CD14-positive monocyte (primary cell): ENCODE measurements around the gene C2CD4D. TPM values are rescaled to one million over a fixed set of nuclear protein-coding genes. Genes with fewer than 3 reads are reported as not detected.

ENCODE experiments used
- DNase-seq, 3 donors: peaks; one replicate each; pipeline ENCODE4 v3.0.0-alpha.2; 2011 to 2022
- H2AFZ ChIP-seq: 2 replicates; pipeline ENCODE4 v1.6.0; 2012; ENCODE audit warnings: mild to moderate bottlenecking, low read depth, low read length, inconsistent platforms; ENCODE audit not compliant: insufficient read depth, poor library complexity, severe bottlenecking
- H3K27ac ChIP-seq, 2 donors: 1 replicate in 1 of 2; 2 replicates in 1 of 2; pipeline ENCODE4 v1.5.1; 2012 to 2013; ENCODE audit warnings: low read length in 2 of 2, control low read depth in 1 of 2, inconsistent platforms in 1 of 2, low read depth in 1 of 2, mild to moderate bottlenecking in 1 of 2
- H3K27me3 ChIP-seq, 2 donors: one replicate each; pipeline versions ENCODE4 v1.6.0 to v1.6.1; 2011 to 2013; ENCODE audit warnings: low read length in 2 of 2; ENCODE audit not compliant: control insufficient read depth in 2 of 2, insufficient read depth in 2 of 2
- H3K36me3 ChIP-seq, 2 donors: replicated peaks in 1 of 2; 1 replicate in 1 of 2; 2 replicates in 1 of 2; pipeline versions ENCODE4 v1.5.1 to v1.6.1; 2012 to 2013; ENCODE audit warnings: low read length in 2 of 2, control low read depth in 1 of 2, inconsistent platforms in 1 of 2, mild to moderate bottlenecking in 1 of 2; ENCODE audit not compliant: insufficient read depth in 2 of 2, control insufficient read depth in 1 of 2
- H3K4me1 ChIP-seq, 2 donors: 1 replicate in 1 of 2; 2 replicates in 1 of 2; pipeline versions ENCODE4 v1.5.1 to v1.6.1; 2012 to 2013; ENCODE audit warnings: low read length in 2 of 2, control low read depth in 1 of 2, inconsistent platforms in 1 of 2, mild to moderate bottlenecking in 1 of 2, moderate library complexity in 1 of 2; ENCODE audit not compliant: insufficient read depth in 2 of 2, control insufficient read depth in 1 of 2
- H3K4me2 ChIP-seq: replicated peaks from 2 replicates; pipeline ENCODE3; 2012; ENCODE audit warnings: low read length, moderate library complexity, mild to moderate bottlenecking; ENCODE audit not compliant: poor library complexity, severe bottlenecking; ENCODE audit errors: extremely low read depth
- H3K4me3 ChIP-seq, 3 experiments: fragments of 200-600 bp in 1 of 3; sonication (generic) in 1 of 3; replicated peaks in 1 of 3; 1 replicate in 2 of 3; 2 replicates in 1 of 3; pipeline ENCODE4 v1.5.1; 2011 to 2013; ENCODE audit warnings: low read length in 3 of 3, mild to moderate bottlenecking in 3 of 3, control low read depth in 2 of 3, low read depth in 2 of 3, inconsistent platforms in 1 of 3, moderate library complexity in 1 of 3
- H3K79me2 ChIP-seq: 2 replicates; pipeline ENCODE4 v1.6.0; 2012; ENCODE audit warnings: mild to moderate bottlenecking, control low read depth, inconsistent platforms, low read length, moderate library complexity; ENCODE audit not compliant: insufficient read depth
- H3K9ac ChIP-seq: 2 replicates; pipeline ENCODE4 v1.6.0; 2017; ENCODE audit warnings: low read length, mild to moderate bottlenecking; ENCODE audit not compliant: insufficient read depth, poor library complexity, severe bottlenecking
- H3K9me3 ChIP-seq, 2 donors: replicated peaks in 1 of 2; 1 replicate in 1 of 2; 2 replicates in 1 of 2; pipeline versions ENCODE4 v1.5.1 to v1.6.1; 2012 to 2013; ENCODE audit warnings: low read length in 2 of 2, control low read depth in 1 of 2; ENCODE audit not compliant: control insufficient read depth in 1 of 2, insufficient read depth in 1 of 2
- H4K20me1 ChIP-seq: 2 replicates; pipeline ENCODE4 v1.6.0; 2012; ENCODE audit warnings: mild to moderate bottlenecking, low read length, control low read depth, moderate library complexity; ENCODE audit not compliant: insufficient read depth
- H3K27ac Mint-ChIP-seq, 7 donors: one replicate each; pipeline ENCODE4 v1.8.0; 2020; ENCODE audit warnings: mild to moderate bottlenecking in 7 of 7, mixed read lengths in 7 of 7, moderate library complexity in 6 of 7, inconsistent platforms in 2 of 7
- H3K27me3 Mint-ChIP-seq, 3 donors: one replicate each; pipeline ENCODE4 v1.8.0; 2021 to 2022; ENCODE audit warnings: low read depth in 3 of 3, mild to moderate bottlenecking in 3 of 3, mixed read lengths in 3 of 3, moderate library complexity in 3 of 3, inconsistent platforms in 1 of 3
- H3K36me3 Mint-ChIP-seq, 2 donors: one replicate each; pipeline ENCODE4 v1.8.0; 2020; ENCODE audit warnings: mixed read lengths in 2 of 2, inconsistent platforms in 1 of 2, mild to moderate bottlenecking in 1 of 2
- H3K4me1 Mint-ChIP-seq: one replicate; pipeline ENCODE4 v1.8.0; 2020; ENCODE audit warnings: mild to moderate bottlenecking, mixed read lengths
- H3K4me3 Mint-ChIP-seq, 2 donors: one replicate each; pipeline ENCODE4 v1.8.0; 2020; ENCODE audit warnings: mild to moderate bottlenecking in 2 of 2, mixed read lengths in 2 of 2, moderate library complexity in 1 of 2
- H3K9me3 Mint-ChIP-seq, 7 donors: one replicate each; pipeline ENCODE4 v1.8.0; 2020 to 2022; ENCODE audit warnings: mixed read lengths in 7 of 7, mild to moderate bottlenecking in 6 of 7, moderate library complexity in 6 of 7, inconsistent platforms in 2 of 7
- WGBS: methylation state at CpG from one replicate; pipeline ENCODE4 v1.1.5; 2013; ENCODE audit warnings: missing lambda C conversion rate; ENCODE audit not compliant: insufficient coverage; 5-methylcytosine and 5-hydroxymethylcytosine counted together
- intact Hi-C, 2 donors: fragments of 100-400 bp; cut with micrococcal nuclease; formaldehyde crosslinking; loops; one replicate each; pipeline versions ENCODE4 v1.15.0 to v1.15.1; 2023
- polyA plus RNA-seq, 3 donors: library from polyadenylated mRNA; depleted of rRNA in 1 of 3; unstranded in 2 of 3; stranded (reverse) in 1 of 3; fragments of 300-500 nt in 2 of 3; fragments of >200 nt in 1 of 3; fragmentation: Illumina TruSeq in 2 of 3; gene quantifications; 1 replicate in 2 of 3; 2 replicates in 1 of 3; pipeline ENCODE4 v1.2.3, GENCODE V29; 2012 to 2021
- TF ChIP-seq, protein P1 (sequence below): fragments of 200-600 bp; IDR thresholded peaks from one replicate; pipeline ENCODE4 v1.8.0; 2022; ENCODE audit warnings: antibody characterized with exemption, mild to moderate bottlenecking

The C2CD4D gene
- polyA plus RNA-seq, 3 donors = not detected

- Histone ChIP-seq H3K36me3 (no peaks in the 10 kb centered on the region), H3K9ac (no peak overlapping the region), H3K79me2 (no peaks in the 10 kb centered on the region), H4K20me1 (no peaks in the 10 kb centered on the region), H3K9me3 (no peaks in the 10 kb centered on the region), H3K27me3 (peaks cover 8 to 47% of the 10 kb centered on the region in 2 donors), H3K4me3 (no peak overlapping the region), H3K27ac (no peak overlapping the region), H2AFZ (no peak overlapping the region), H3K4me2 (no peak overlapping the region), H3K4me1 (no peaks in the 10 kb centered on the region)
- no peak overlapping the region for H3K27ac Mint-ChIP-seq
- no peaks in the 10 kb centered on the region for H3K9me3 Mint-ChIP-seq
- no peak for DNase-seq
- peak overlapping the region in 1 of 2 donors; percentile 12 for H3K4me3 Mint-ChIP-seq
- H3K4me1 Mint-ChIP-seq = peaks cover 7% of the 10 kb centered on the region
- H3K27me3 Mint-ChIP-seq = peaks cover 30 to 44% (median 38%) of the 10 kb centered on the region in 3 donors
- intact Hi-C loops = no loop called here
- 44% methylated on average over 1 of the region's 11 CpGs for WGBS
- no peaks in the 10 kb centered on the region for H3K36me3 Mint-ChIP-seq
- TF ChIP-seq, protein P1, sequence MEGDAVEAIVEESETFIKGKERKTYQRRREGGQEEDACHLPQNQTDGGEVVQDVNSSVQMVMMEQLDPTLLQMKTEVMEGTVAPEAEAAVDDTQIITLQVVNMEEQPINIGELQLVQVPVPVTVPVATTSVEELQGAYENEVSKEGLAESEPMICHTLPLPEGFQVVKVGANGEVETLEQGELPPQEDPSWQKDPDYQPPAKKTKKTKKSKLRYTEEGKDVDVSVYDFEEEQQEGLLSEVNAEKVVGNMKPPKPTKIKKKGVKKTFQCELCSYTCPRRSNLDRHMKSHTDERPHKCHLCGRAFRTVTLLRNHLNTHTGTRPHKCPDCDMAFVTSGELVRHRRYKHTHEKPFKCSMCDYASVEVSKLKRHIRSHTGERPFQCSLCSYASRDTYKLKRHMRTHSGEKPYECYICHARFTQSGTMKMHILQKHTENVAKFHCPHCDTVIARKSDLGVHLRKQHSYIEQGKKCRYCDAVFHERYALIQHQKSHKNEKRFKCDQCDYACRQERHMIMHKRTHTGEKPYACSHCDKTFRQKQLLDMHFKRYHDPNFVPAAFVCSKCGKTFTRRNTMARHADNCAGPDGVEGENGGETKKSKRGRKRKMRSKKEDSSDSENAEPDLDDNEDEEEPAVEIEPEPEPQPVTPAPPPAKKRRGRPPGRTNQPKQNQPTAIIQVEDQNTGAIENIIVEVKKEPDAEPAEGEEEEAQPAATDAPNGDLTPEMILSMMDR = no peak
Observed at GRCh38 chr1:151847867-151848596, 8.4 kb upstream of the C2CD4D start.

GRCh38 chr1:151846686-151847237 lies 7.1 kb upstream of the C2CD4D start:
- H3K27ac ChIP-seq = no peak overlapping the region
- no peaks in the 10 kb centered on the region for H4K20me1 ChIP-seq
- no peak overlapping the region for H3K4me3 ChIP-seq
- no peak for DNase-seq
- Mint-ChIP-seq H3K27ac (no peak overlapping the region), H3K27me3 (peaks cover 35 to 50% (median 41%) of the 10 kb centered on the region in 3 donors), H3K4me3 (no peak overlapping the region), H3K4me1 (peaks cover 7% of the 10 kb centered on the region), H3K36me3 (no peaks in the 10 kb centered on the region), H3K9me3 (no peaks in the 10 kb centered on the region)
- H3K4me2 ChIP-seq = no peak overlapping the region
- H3K36me3 ChIP-seq = no peaks in the 10 kb centered on the region
- H3K9ac ChIP-seq = no peak overlapping the region
- peaks cover 11 to 60% of the 10 kb centered on the region in 2 donors for H3K27me3 ChIP-seq
- no peaks in the 10 kb centered on the region for H3K9me3 ChIP-seq
- no peak overlapping the region for H2AFZ ChIP-seq
- 86% methylated on average over 6 of the region's 8 CpGs for WGBS
- intact Hi-C loops = no loop called here
- H3K4me1 ChIP-seq = no peaks in the 10 kb centered on the region
- TF ChIP-seq, protein P1 = no peak
- H3K79me2 ChIP-seq = no peaks in the 10 kb centered on the region
